HEK293 (cell line): ENCODE data around the gene IDH3A.
A peak's percentile ranks its signal among the peaks of the same experiment; 100 is the strongest.

Experiments used
- BCL11B ChIP-seq: fragments of 450-650 bp; formaldehyde crosslinking; IDR thresholded peaks from 2 replicates; pipeline ENCODE4 v1.5.1; 2016; ENCODE audit warnings: low read depth, missing biosample characterization, missing genetic modification characterization
- KLF1 ChIP-seq: fragments of 450-650 bp; formaldehyde crosslinking; IDR thresholded peaks from 2 replicates; pipeline ENCODE4 v1.5.1; 2016; ENCODE audit warnings: missing biosample characterization, missing genetic modification characterization
- KLF16 ChIP-seq: fragments of 450-650 bp; formaldehyde crosslinking; IDR thresholded peaks from 2 replicates; pipeline ENCODE4 v1.5.1; 2017; ENCODE audit warnings: missing biosample characterization, missing genetic modification characterization
- OSR2 ChIP-seq: fragments of 450-650 bp; formaldehyde crosslinking; IDR thresholded peaks from 2 replicates; pipeline ENCODE4 v1.5.1; 2016; ENCODE audit warnings: missing biosample characterization, missing genetic modification characterization
- PATZ1 ChIP-seq: fragments of 450-650 bp; formaldehyde crosslinking; IDR thresholded peaks from 2 replicates; pipeline ENCODE4 v1.5.1; 2016; ENCODE audit warnings: missing biosample characterization, missing genetic modification characterization
- SP2 ChIP-seq: fragments of 450-650 bp; formaldehyde crosslinking; IDR thresholded peaks from 2 replicates; pipeline ENCODE4 v1.5.1; 2016; ENCODE audit warnings: missing biosample characterization, missing genetic modification characterization
- ZNF157 ChIP-seq: fragments of 450-650 bp; formaldehyde crosslinking; IDR thresholded peaks from 2 replicates; pipeline ENCODE4 v1.5.1; 2016; ENCODE audit warnings: missing biosample characterization, missing genetic modification characterization
- ZNF362 ChIP-seq: fragments of 450-650 bp; formaldehyde crosslinking; IDR thresholded peaks from 2 replicates; pipeline ENCODE4 v1.5.1; 2016; ENCODE audit warnings: missing biosample characterization, missing genetic modification characterization
- ZNF366 ChIP-seq: fragments of 450-650 bp; formaldehyde crosslinking; conservative IDR thresholded peaks from 2 replicates; pipeline ENCODE4 v1.5.1; 2016; ENCODE audit warnings: missing biosample characterization, missing genetic modification characterization
- ZNF394 ChIP-seq: fragments of 450-650 bp; formaldehyde crosslinking; IDR thresholded peaks from 2 replicates; pipeline ENCODE4 v1.5.1; 2016; ENCODE audit warnings: missing biosample characterization, missing genetic modification characterization, mild to moderate bottlenecking, moderate library complexity, borderline replicate concordance
- ZNF776 ChIP-seq: fragments of 450-650 bp; formaldehyde crosslinking; IDR thresholded peaks from 2 replicates; pipeline ENCODE4 v1.5.0; 2017; ENCODE audit warnings: missing biosample characterization, missing genetic modification characterization, borderline replicate concordance
- ZSCAN30 ChIP-seq: fragments of 450-650 bp; IDR thresholded peaks from 2 replicates; pipeline ENCODE4 v1.5.1; 2018; ENCODE audit warnings: missing biosample characterization, mild to moderate bottlenecking, missing genetic modification characterization, moderate library complexity
- TF ChIP-seq, protein P1 (sequence below): fragments of 450-650 bp; formaldehyde crosslinking; conservative IDR thresholded peaks from 2 replicates; pipeline ENCODE4 v1.5.1; 2016; ENCODE audit warnings: low read depth, missing biosample characterization, missing genetic modification characterization
- TF ChIP-seq, protein P2 (sequence below): fragments of 450-650 bp; formaldehyde crosslinking; IDR thresholded peaks from 2 replicates; pipeline ENCODE4 v1.5.1; 2016; ENCODE audit warnings: missing biosample characterization, missing genetic modification characterization, borderline replicate concordance
- TF ChIP-seq, protein P3 (sequence below): fragments of 450-650 bp; formaldehyde crosslinking; IDR thresholded peaks from 2 replicates; pipeline ENCODE4 v1.5.1; 2016; ENCODE audit warnings: missing biosample characterization, missing genetic modification characterization, borderline replicate concordance

Gene IDH3A

DNA sequence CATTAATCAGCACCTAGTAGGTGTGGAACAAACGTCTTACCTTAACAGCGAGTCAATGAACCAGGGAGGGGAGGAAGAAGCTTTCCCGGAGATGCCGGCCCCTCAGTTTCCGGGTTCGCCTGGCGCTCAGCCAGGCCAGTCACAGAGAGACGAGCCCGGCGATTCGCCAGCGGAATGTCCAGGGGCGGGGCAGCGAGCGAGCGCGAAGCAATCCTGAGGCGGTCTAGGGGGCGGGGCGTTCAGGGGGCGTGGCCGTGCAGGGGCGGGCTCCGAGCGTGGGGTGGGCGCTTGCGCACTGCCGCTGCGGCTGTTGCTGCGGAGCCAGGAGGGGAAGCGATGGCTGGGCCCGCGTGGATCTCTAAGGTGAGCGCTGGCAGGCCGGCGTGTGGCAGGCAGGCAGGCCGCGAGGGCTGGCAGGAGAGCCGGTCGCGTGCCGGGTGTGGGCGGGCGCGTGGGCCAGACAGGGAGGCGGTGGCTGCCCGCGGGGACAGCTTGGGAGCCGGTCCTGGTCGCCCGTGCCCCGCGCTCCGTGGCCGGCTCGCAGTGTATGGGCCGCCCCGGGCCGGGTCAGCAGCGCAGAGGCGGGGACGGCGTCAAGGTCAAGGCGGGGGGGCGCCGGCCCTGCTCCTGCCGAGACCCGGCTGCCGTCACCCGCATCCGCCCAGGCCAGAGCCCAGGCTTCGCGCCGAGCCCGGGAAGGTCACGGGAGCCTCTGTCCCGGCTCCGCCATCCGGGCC lies at the start of gene IDH3A (continued):
- TF ChIP-seq, protein P1, sequence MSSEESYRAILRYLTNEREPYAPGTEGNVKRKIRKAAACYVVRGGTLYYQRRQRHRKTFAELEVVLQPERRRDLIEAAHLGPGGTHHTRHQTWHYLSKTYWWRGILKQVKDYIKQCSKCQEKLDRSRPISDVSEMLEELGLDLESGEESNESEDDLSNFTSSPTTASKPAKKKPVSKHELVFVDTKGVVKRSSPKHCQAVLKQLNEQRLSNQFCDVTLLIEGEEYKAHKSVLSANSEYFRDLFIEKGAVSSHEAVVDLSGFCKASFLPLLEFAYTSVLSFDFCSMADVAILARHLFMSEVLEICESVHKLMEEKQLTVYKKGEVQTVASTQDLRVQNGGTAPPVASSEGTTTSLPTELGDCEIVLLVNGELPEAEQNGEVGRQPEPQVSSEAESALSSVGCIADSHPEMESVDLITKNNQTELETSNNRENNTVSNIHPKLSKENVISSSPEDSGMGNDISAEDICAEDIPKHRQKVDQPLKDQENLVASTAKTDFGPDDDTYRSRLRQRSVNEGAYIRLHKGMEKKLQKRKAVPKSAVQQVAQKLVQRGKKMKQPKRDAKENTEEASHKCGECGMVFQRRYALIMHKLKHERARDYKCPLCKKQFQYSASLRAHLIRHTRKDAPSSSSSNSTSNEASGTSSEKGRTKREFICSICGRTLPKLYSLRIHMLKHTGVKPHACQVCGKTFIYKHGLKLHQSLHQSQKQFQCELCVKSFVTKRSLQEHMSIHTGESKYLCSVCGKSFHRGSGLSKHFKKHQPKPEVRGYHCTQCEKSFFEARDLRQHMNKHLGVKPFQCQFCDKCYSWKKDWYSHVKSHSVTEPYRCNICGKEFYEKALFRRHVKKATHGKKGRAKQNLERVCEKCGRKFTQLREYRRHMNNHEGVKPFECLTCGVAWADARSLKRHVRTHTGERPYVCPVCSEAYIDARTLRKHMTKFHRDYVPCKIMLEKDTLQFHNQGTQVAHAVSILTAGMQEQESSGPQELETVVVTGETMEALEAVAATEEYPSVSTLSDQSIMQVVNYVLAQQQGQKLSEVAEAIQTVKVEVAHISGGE (tag by site-specific recombination) = no peak; the same call in 1 of the 2 replicates
- TF ChIP-seq ZNF366 (tag by site-specific recombination) = peak; percentile 78
- TF ChIP-seq ZNF157 (tag by site-specific recombination) = no peak
- TF ChIP-seq, protein P2, sequence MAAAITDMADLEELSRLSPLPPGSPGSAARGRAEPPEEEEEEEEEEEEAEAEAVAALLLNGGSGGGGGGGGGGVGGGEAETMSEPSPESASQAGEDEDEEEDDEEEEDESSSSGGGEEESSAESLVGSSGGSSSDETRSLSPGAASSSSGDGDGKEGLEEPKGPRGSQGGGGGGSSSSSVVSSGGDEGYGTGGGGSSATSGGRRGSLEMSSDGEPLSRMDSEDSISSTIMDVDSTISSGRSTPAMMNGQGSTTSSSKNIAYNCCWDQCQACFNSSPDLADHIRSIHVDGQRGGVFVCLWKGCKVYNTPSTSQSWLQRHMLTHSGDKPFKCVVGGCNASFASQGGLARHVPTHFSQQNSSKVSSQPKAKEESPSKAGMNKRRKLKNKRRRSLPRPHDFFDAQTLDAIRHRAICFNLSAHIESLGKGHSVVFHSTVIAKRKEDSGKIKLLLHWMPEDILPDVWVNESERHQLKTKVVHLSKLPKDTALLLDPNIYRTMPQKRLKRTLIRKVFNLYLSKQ (tag by site-specific recombination) = no peak
- TF ChIP-seq ZSCAN30 = peak; percentile 78; the same call in 1 of the 2 replicates
- TF ChIP-seq, protein P3, sequence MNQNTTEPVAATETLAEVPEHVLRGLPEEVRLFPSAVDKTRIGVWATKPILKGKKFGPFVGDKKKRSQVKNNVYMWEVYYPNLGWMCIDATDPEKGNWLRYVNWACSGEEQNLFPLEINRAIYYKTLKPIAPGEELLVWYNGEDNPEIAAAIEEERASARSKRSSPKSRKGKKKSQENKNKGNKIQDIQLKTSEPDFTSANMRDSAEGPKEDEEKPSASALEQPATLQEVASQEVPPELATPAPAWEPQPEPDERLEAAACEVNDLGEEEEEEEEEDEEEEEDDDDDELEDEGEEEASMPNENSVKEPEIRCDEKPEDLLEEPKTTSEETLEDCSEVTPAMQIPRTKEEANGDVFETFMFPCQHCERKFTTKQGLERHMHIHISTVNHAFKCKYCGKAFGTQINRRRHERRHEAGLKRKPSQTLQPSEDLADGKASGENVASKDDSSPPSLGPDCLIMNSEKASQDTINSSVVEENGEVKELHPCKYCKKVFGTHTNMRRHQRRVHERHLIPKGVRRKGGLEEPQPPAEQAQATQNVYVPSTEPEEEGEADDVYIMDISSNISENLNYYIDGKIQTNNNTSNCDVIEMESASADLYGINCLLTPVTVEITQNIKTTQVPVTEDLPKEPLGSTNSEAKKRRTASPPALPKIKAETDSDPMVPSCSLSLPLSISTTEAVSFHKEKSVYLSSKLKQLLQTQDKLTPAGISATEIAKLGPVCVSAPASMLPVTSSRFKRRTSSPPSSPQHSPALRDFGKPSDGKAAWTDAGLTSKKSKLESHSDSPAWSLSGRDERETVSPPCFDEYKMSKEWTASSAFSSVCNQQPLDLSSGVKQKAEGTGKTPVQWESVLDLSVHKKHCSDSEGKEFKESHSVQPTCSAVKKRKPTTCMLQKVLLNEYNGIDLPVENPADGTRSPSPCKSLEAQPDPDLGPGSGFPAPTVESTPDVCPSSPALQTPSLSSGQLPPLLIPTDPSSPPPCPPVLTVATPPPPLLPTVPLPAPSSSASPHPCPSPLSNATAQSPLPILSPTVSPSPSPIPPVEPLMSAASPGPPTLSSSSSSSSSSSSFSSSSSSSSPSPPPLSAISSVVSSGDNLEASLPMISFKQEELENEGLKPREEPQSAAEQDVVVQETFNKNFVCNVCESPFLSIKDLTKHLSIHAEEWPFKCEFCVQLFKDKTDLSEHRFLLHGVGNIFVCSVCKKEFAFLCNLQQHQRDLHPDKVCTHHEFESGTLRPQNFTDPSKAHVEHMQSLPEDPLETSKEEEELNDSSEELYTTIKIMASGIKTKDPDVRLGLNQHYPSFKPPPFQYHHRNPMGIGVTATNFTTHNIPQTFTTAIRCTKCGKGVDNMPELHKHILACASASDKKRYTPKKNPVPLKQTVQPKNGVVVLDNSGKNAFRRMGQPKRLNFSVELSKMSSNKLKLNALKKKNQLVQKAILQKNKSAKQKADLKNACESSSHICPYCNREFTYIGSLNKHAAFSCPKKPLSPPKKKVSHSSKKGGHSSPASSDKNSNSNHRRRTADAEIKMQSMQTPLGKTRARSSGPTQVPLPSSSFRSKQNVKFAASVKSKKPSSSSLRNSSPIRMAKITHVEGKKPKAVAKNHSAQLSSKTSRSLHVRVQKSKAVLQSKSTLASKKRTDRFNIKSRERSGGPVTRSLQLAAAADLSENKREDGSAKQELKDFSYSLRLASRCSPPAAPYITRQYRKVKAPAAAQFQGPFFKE (tag by site-specific recombination) = no peak
- no peak for TF ChIP-seq KLF1
- 0 out of 2 replicates have a peak, but pooled peaks have one; percentile 11 for TF ChIP-seq KLF16
- TF ChIP-seq ZNF362 = no peak; the same call in 1 of the 2 replicates
- no peak for TF ChIP-seq OSR2 (tag by site-specific recombination)
- TF ChIP-seq ZNF776 (tag by site-specific recombination) = no peak
- no peak for TF ChIP-seq ZNF394 (tag by site-specific recombination)
- TF ChIP-seq SP2 (tag by site-specific recombination) = peak; percentile 93
- TF ChIP-seq PATZ1 = peak; percentile 46
- TF ChIP-seq BCL11B (tag by site-specific recombination) = no peak
